Measurements from ENCODE around the gene GALNT10.

- no peak for TF ChIP-seq CTCF (IDR thresholded peaks at IDR 0.05)
- TF ChIP-seq POLR2A (IDR thresholded peaks at IDR 0.05): no peak
Measured at GRCh38 chr5:154286557-154286956, 96.0 kb downstream of the GALNT10 start.

All from stomach (tissue), 4 donors.